HG03097 (cell line): Measurements from ENCODE around the gene PITHD1.
"Not testable (repeated sequence)": the region's sequence is repeated elsewhere in the genome, so short reads cannot be mapped to it uniquely, and the experiment has no call there.

Experiments
- ATAC-seq: cut with Tn5 transposase; IDR thresholded peaks from one replicate; pipeline ENCODE4 v1.9.1; 2021; ENCODE audit not compliant: unreplicated experiment, low FRiP score

PITHD1 gene

GRCh38 chr1:23823767-23824166 is 45.5 kb downstream of the PITHD1 start:
- ATAC-seq: no peak

- ATAC-seq: no peak
These were observed 46.5 kb downstream of the PITHD1 start for GRCh38 chr1:23824711-23825075.

- no peak for ATAC-seq
These were observed 47.0 kb downstream of the PITHD1 start, which contains the start of gene HMGCL for GRCh38 chr1:23825076-23825761. Gene HMGCL (minus strand): TSS chr1:23825429. CDS start chr1:23825415, 14 bp downstream.

GRCh38 chr1:23825762-23826522 is 47.7 kb downstream of the PITHD1 start:
- no peak for ATAC-seq

GRCh38 chr1:23826590-23826989 is 48.4 kb downstream of the PITHD1 start:
- ATAC-seq: not testable (repeated sequence)

- ATAC-seq: no peak
These were observed 49.5 kb downstream of the PITHD1 start for GRCh38 chr1:23827717-23828116.

GRCh38 chr1:23834156-23834555 is 55.9 kb downstream of the PITHD1 start:
- ATAC-seq: not testable (repeated sequence)

GRCh38 chr1:23836037-23836436 is 57.8 kb downstream of the PITHD1 start:
- no peak for ATAC-seq
